ENCODE measurements around the gene CDC14A. TPM values are rescaled to one million over a fixed set of nuclear protein-coding genes. Genes with fewer than 3 reads are reported as not detected.

Gene CDC14A
- total and polyA plus RNA-seq, 2 of the 8 experiments (the other 6 are each of a cell fraction or from before 2014, with no cell fraction given): 3.2 to 8.9 TPM

GRCh38 chr1:100321100-100321493 is 31.2 kb upstream of the CDC14A start (continued):
- TF ChIP-seq POLR2A (IDR thresholded peaks at IDR 0.05; ENCODE audit: control extremely low read depth in 1 of 2, low read depth in 2 of 2, low read length in 2 of 2) (no peak), KDM5A (IDR thresholded peaks at IDR 0.05; ENCODE audit: low read length) (no peak), RNF2 (IDR thresholded peaks at IDR 0.05; ENCODE audit: borderline replicate concordance, low read depth, low read length, missing control alignments, poor library complexity, severe bottlenecking) (no peak), TEAD4 (IDR thresholded peaks at IDR 0.05; ENCODE audit: low read depth, low read length) (no peak), CBX5 (IDR thresholded peaks at IDR 0.05; ENCODE audit: low read depth, low read length) (no peak), CTBP2 (IDR thresholded peaks at IDR 0.05; ENCODE audit: borderline replicate concordance, insufficient read depth, insufficient read length, low read length) (no peak), SIN3A (conservative IDR thresholded peaks at IDR 0.05 in 1 of 2, IDR thresholded peaks at IDR 0.05 in 1 of 2; ENCODE audit: low read depth in 1 of 2, low read length in 2 of 2) (no peak)

All from H1 (cell line).